ENCODE results near the gene TTC3. TPM values are rescaled to one million over a fixed set of nuclear protein-coding genes. Genes with fewer than 3 reads are reported as not detected.

TTC3 gene
- total RNA-seq, 1 experiment from 2014 or later = 77.6 TPM

- Histone ChIP-seq H3K9me3 (ENCODE audit: insufficient read depth, low read depth) (no peaks in the 10 kb centered on the region), H3K27ac (peak overlapping the region; percentile 84), H3K27me3 (ENCODE audit: insufficient read depth, low read depth) (no peaks in the 10 kb centered on the region), H2AFZ (peak overlapping the region; percentile 91), H3K4me2 (peak overlapping the region; percentile 87), H3K79me2 (ENCODE audit: low read depth) (peaks cover 51% of the 10 kb centered on the region), H3K4me1 (replicated peaks; ENCODE audit: insufficient read depth) (peaks cover 17% of the 10 kb centered on the region), H3K4me3 (peak overlapping the region; percentile 70), H4K20me1 (ENCODE audit: insufficient read depth) (no peaks in the 10 kb centered on the region; the same call in 1 of the 2 replicates), H3F3A (ENCODE audit: insufficient read depth, low read depth) (0 out of 2 replicates have a peak, but pooled peaks cover 3% of the 10 kb centered on the region), H3K36me3 (ENCODE audit: low read depth) (no peaks in the 10 kb centered on the region), H3K9me2 (ENCODE audit: insufficient read depth) (no peaks in the 10 kb centered on the region)
- TSS peak; percentile 58 for BruUV-seq (replicated peaks)
- ChIA-PET POLR2A (ENCODE audit: unreplicated experiment) (interaction anchor here (0.7 kb wide), 3 partner anchors 17 to 311 kb away, joined by 3 read pairs; no protein-coding TSS in a partner anchor), CTCF (no interaction called here)
- intact Hi-C loops (cut with micrococcal nuclease; ENCODE audit: unreplicated experiment) = loop anchor here (2.0 to 5.0 kb wide), 2 partner anchors 63 to 196 kb away; partner anchors contain the start of gene VPS26C
- TF ChIP-seq CTCF (conservative IDR thresholded peaks at IDR 0.05) = no peak
- DNase-seq = peak in 1 of 2 experiments; percentile 62
Measured at GRCh38 chr21:37071561-37072273, 1.3 kb upstream of the TTC3 start.

GRCh38 chr21:37072274-37072987 is 623 bp upstream of the TTC3 start:
- Histone ChIP-seq H4K20me1 (ENCODE audit: insufficient read depth) (no peaks in the 10 kb centered on the region; the same call in 1 of the 2 replicates), H3K36me3 (ENCODE audit: low read depth) (no peaks in the 10 kb centered on the region), H3K4me2 (peak overlapping the region; percentile 87), H3K4me1 (replicated peaks; ENCODE audit: insufficient read depth) (peaks cover 17% of the 10 kb centered on the region), H3K9me3 (ENCODE audit: insufficient read depth, low read depth) (no peaks in the 10 kb centered on the region), H3K79me2 (ENCODE audit: low read depth) (peaks cover 58% of the 10 kb centered on the region), H2AFZ (peak overlapping the region; percentile 91), H3F3A (ENCODE audit: insufficient read depth, low read depth) (0 out of 2 replicates have a peak, but pooled peaks cover 3% of the 10 kb centered on the region), H3K9me2 (ENCODE audit: insufficient read depth) (no peaks in the 10 kb centered on the region), H3K27ac (peak overlapping the region; percentile 84), H3K4me3 (peak overlapping the region; percentile 70), H3K27me3 (ENCODE audit: insufficient read depth, low read depth) (no peaks in the 10 kb centered on the region)
- TF ChIP-seq CTCF (conservative IDR thresholded peaks at IDR 0.05) (no peak), EZH2 (IDR thresholded peaks at IDR 0.05; ENCODE audit: low read depth) (no peak)
- ChIA-PET CTCF (no interaction called here), POLR2A (ENCODE audit: unreplicated experiment) (interaction anchor here (0.7 kb wide), 1 partner anchor 17 kb away, joined by 3 read pairs; no protein-coding TSS in a partner anchor)
- no TSS peak for BruUV-seq (replicated peaks)
- peak in 1 of 2 experiments; percentile 50 for DNase-seq
- intact Hi-C loops (cut with micrococcal nuclease; ENCODE audit: unreplicated experiment) = loop anchor here (2.0 to 5.0 kb wide), 2 partner anchors 64 to 195 kb away; partner anchors contain the start of gene VPS26C

GRCh38 chr21:37073417-37074196 is 553 bp downstream of the TTC3 start:
- Histone ChIP-seq H3K79me2 (ENCODE audit: low read depth) (peaks cover 69% of the 10 kb centered on the region), H3K4me1 (replicated peaks; ENCODE audit: insufficient read depth) (peaks cover 17% of the 10 kb centered on the region), H3K4me3 (peak overlapping the region; percentile 88), H3K4me2 (peak overlapping the region; percentile 97), H3K9me3 (ENCODE audit: insufficient read depth, low read depth) (no peaks in the 10 kb centered on the region), H3F3A (ENCODE audit: insufficient read depth, low read depth) (0 out of 2 replicates have a peak, but pooled peaks cover 3% of the 10 kb centered on the region), H3K27me3 (ENCODE audit: insufficient read depth, low read depth) (no peaks in the 10 kb centered on the region), H2AFZ (peak overlapping the region; percentile 93), H4K20me1 (ENCODE audit: insufficient read depth) (no peaks in the 10 kb centered on the region; the same call in 1 of the 2 replicates), H3K27ac (0 out of 2 replicates have a peak overlapping the region, but pooled peaks have one; percentile 29), H3K36me3 (ENCODE audit: low read depth) (no peaks in the 10 kb centered on the region), H3K9me2 (ENCODE audit: insufficient read depth) (no peaks in the 10 kb centered on the region)
- ChIA-PET POLR2A (ENCODE audit: unreplicated experiment) (no interaction called here), CTCF (no interaction called here)
- no peak for TF ChIP-seq CTCF (conservative IDR thresholded peaks at IDR 0.05)
- TF ChIP-seq EZH2 (IDR thresholded peaks at IDR 0.05; ENCODE audit: low read depth) = no peak
- DNase-seq = no peak
- intact Hi-C loops (cut with micrococcal nuclease; ENCODE audit: unreplicated experiment) = loop anchor here (2.0 to 5.0 kb wide), 2 partner anchors 65 to 194 kb away; partner anchors contain the start of gene VPS26C
- no TSS peak for BruUV-seq (replicated peaks)

Data from PC-9 (cell line).